Right lobe of liver (tissue), 4 donors: ENCODE data around the gene TNPO1.

Source experiments
- POLR2A ChIP-seq: fragments of 450-650 bp; IDR thresholded peaks from one replicate; pipeline ENCODE4 v1.6.1; 2017; ENCODE audit warnings: antibody characterized with exemption, mild to moderate bottlenecking
- TF ChIP-seq, protein P1 (sequence below), 4 donors: fragments of 200-600 bp in 3 of 4; fragments of 450-650 bp in 1 of 4; IDR thresholded peaks; one replicate each; pipeline versions ENCODE4 v1.5.1 to v1.8.0; 2016 to 2022; ENCODE audit warnings: antibody characterized with exemption in 4 of 4, mild to moderate bottlenecking in 2 of 4
- donor health status: DM: no; HTN: no; CAD: no.
- donor health status: DM: no; HTN: no; CAD: no.
- donor health status: DM: no; HTN: yes; CAD: no.

DNA sequence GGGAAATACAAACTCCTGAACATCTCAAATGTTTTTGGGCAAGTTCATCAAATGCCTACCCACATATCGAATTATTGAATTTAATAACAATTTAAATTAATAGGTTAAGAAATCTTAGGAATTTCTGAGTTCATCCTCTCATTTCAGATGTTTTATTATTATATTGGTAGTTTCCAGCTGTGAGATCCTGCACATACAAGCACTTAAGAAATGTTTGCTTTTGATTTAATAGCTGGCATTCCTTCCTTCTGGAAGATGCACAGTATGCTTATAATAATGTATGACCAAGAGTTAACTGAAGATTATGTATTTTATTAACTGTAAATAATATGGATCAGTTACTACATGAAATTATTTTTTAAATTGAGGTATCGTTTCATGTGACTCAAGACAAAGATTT is 13.9 kb downstream of the TNPO1 start:
- TF ChIP-seq POLR2A: no peak
- TF ChIP-seq, protein P1, sequence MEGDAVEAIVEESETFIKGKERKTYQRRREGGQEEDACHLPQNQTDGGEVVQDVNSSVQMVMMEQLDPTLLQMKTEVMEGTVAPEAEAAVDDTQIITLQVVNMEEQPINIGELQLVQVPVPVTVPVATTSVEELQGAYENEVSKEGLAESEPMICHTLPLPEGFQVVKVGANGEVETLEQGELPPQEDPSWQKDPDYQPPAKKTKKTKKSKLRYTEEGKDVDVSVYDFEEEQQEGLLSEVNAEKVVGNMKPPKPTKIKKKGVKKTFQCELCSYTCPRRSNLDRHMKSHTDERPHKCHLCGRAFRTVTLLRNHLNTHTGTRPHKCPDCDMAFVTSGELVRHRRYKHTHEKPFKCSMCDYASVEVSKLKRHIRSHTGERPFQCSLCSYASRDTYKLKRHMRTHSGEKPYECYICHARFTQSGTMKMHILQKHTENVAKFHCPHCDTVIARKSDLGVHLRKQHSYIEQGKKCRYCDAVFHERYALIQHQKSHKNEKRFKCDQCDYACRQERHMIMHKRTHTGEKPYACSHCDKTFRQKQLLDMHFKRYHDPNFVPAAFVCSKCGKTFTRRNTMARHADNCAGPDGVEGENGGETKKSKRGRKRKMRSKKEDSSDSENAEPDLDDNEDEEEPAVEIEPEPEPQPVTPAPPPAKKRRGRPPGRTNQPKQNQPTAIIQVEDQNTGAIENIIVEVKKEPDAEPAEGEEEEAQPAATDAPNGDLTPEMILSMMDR (IDR thresholded peaks at IDR 0.05): no peak
